HepG2 (cell line): Measurements from ENCODE around the gene SCNM1. TPM values are rescaled to one million over a fixed set of nuclear protein-coding genes. Genes with fewer than 3 reads are reported as not detected.

ENCODE experiments used
- CC2D1A ChIP-seq: sonication (generic); formaldehyde crosslinking; IDR thresholded peaks from 2 replicates; pipeline ENCODE4 v1.8.1; 2023; ENCODE audit warnings: mild to moderate bottlenecking, missing genetic modification reagents
- CHCHD3 ChIP-seq: sonication (generic); formaldehyde crosslinking; IDR thresholded peaks from 2 replicates; pipeline ENCODE4 v1.8.0; 2022; ENCODE audit warnings: mild to moderate bottlenecking, missing genetic modification reagents, moderate library complexity
- MIER2 ChIP-seq: IDR thresholded peaks from 2 replicates; pipeline ENCODE4 v1.6.1; 2016; ENCODE audit warnings: missing biosample characterization, missing genetic modification reagents
- NFRKB ChIP-seq: fragments of 450-650 bp; IDR thresholded peaks from 2 replicates; pipeline ENCODE4 v1.6.1; 2017
- NFYC ChIP-seq: IDR thresholded peaks from 2 replicates; pipeline ENCODE4 v1.6.1; 2016; ENCODE audit warnings: missing genetic modification reagents, missing compliant biosample characterization
- NPAS2 ChIP-seq: sonication (generic); formaldehyde crosslinking; IDR thresholded peaks from 2 replicates; pipeline ENCODE4 v1.8.0; 2022; ENCODE audit warnings: mild to moderate bottlenecking, missing genetic modification reagents, borderline replicate concordance
- POLR2A ChIP-seq, 2 experiments: IDR thresholded peaks; 2 replicates each; pipeline ENCODE4 v1.6.1; 2011; ENCODE audit warnings: low read depth in 2 of 2, low read length in 2 of 2, mild to moderate bottlenecking in 1 of 2, moderate library complexity in 1 of 2; ENCODE audit not compliant: insufficient read depth in 1 of 2
- POLR2AphosphoS2 ChIP-seq: IDR thresholded peaks from 2 replicates; pipeline ENCODE4 v1.6.1; 2011; ENCODE audit warnings: low read depth, low read length, improper control_type of control experiment
- TARDBP ChIP-seq: sonication (generic); formaldehyde crosslinking; IDR thresholded peaks from 2 replicates; pipeline ENCODE4 v1.8.0; 2022; ENCODE audit warnings: mild to moderate bottlenecking, missing genetic modification reagents
- ZNF101 ChIP-seq: sonication (generic); formaldehyde crosslinking; IDR thresholded peaks from 2 replicates; pipeline ENCODE4 v1.4.0; 2020; ENCODE audit warnings: mild to moderate bottlenecking, low read depth, missing genetic modification reagents, borderline replicate concordance
- ZNF224 ChIP-seq: sonication (generic); formaldehyde crosslinking; IDR thresholded peaks from 2 replicates; pipeline ENCODE4 v1.5.0; 2020; ENCODE audit warnings: mild to moderate bottlenecking, missing genetic modification reagents
- ZNF530 ChIP-seq: sonication (generic); formaldehyde crosslinking; IDR thresholded peaks from 2 replicates; pipeline ENCODE4 v1.5.0; 2020; ENCODE audit warnings: low read depth, mild to moderate bottlenecking, missing genetic modification reagents
- ZNF547 ChIP-seq: sonication (generic); formaldehyde crosslinking; IDR thresholded peaks from 2 replicates; pipeline ENCODE4 v1.5.1; 2020; ENCODE audit warnings: mild to moderate bottlenecking, missing genetic modification reagents
- ZNF7 ChIP-seq: IDR thresholded peaks from 2 replicates; pipeline ENCODE4 v1.6.1; 2016; ENCODE audit warnings: missing biosample characterization, missing genetic modification reagents
- polyA plus RNA-seq, 8 experiments: library from polyadenylated mRNA; depleted of rRNA in 3 of 8; stranded (reverse) in 7 of 8; unstranded in 1 of 8; fragments of >200 nt; fragmentation: Illumina TruSeq in 4 of 8; extraction: Trizol in 4 of 8; gene quantifications; 2 replicates each; pipeline versions ENCODE4 v1.2.1 to v1.2.3, GENCODE V29; 2011 to 2016; ENCODE audit warnings: low read depth in 4 of 8, missing spikeins in 1 of 8, mixed read lengths in 1 of 8; ENCODE audit not compliant: insufficient read depth in 1 of 8
- total RNA-seq, 5 experiments: library from RNA; depleted of rRNA; stranded (reverse); fragments of >200 nt; fragmentation: Illumina TruSeq; extraction: Trizol; gene quantifications; 2 replicates each; pipeline ENCODE4 v1.2.3, GENCODE V29; 2016; ENCODE audit warnings: low read depth in 1 of 5
- TF ChIP-seq, protein P1 (sequence below): sonication (generic); formaldehyde crosslinking; IDR thresholded peaks from 2 replicates; pipeline ENCODE4 v1.5.0; 2020; ENCODE audit warnings: missing genetic modification reagents
- TF ChIP-seq, protein P2 (sequence below): sonication (generic); formaldehyde crosslinking; IDR thresholded peaks from 2 replicates; pipeline ENCODE4 v1.4.0; 2020; ENCODE audit warnings: mild to moderate bottlenecking, missing genetic modification reagents
- TF ChIP-seq, protein P3 (sequence below): sonication (generic); formaldehyde crosslinking; IDR thresholded peaks from one replicate; pipeline ENCODE4 v1.5.1; 2020; ENCODE audit warnings: mild to moderate bottlenecking, missing genetic modification reagents; ENCODE audit errors: not compliant biosample characterization
- TF ChIP-seq, protein P4 (sequence below): sonication (generic); formaldehyde crosslinking; IDR thresholded peaks from 2 replicates; pipeline ENCODE4 v1.4.0; 2020; ENCODE audit warnings: mild to moderate bottlenecking, low read depth, missing genetic modification reagents

The SCNM1 gene
- total and polyA plus RNA-seq, 2 of the 13 experiments (the other 11 are each of a cell fraction or from before 2014, with no cell fraction given): 16.3 to 31.5 TPM

DNA sequence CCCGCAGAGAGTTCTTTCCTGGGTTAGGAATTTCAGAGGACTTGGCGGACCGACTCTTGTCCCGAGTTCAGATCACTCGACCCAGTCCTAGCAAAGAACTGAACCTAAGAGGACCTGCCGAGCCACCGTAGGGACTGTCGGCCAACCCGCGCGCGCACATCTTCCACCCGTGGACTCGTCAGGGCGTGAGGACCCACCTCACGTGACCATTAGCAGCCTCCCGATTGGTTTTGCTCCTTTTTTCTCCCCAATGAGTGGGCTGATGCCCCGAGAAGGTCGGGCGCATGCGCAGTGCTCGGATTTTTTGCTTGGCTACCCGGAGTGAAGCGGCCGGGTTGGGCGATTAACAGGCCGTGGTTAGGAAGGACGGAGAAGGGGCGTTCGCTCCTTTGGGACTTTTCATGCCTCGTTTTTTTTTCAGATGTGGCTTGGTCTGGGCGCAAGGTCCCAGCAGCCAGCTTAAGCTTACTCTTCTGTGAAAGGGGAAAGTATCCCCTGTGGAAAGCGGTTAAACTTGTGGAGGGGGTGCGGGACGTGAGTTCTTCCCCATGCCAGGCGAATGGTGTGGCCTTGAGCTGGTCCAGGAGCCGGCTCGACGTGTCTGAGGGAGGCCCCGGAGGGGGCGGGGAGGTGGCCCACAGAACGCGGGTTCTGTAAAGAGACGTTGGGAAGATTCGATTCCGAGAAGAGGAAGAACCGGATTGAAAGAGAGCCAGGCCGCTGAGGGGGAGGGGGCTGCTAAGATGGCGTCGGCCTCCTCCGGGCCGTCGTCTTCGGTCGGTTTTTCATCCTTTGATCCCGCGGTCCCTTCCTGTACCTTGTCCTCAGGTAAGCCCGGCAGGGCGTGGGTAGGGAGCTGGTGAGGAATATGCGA is 32.5 kb downstream of the SCNM1 start, which contains the start of gene PIP5K1A (continued):
- TF ChIP-seq ZNF7 (CRISPR knock-in tag) (no peak), POLR2AphosphoS2 (no peak), CC2D1A (CRISPR knock-in tag) (no peak), NPAS2 (no peak), ZNF547 (CRISPR knock-in tag) (no peak; the same call in 1 of the 2 replicates), ZNF530 (CRISPR knock-in tag) (no peak), POLR2A (IDR thresholded peaks at IDR 0.05; ENCODE audit: insufficient read depth in 1 of 2, low read depth in 2 of 2, low read length in 2 of 2) (peak; percentile 74 to 84), ZNF224 (CRISPR knock-in tag) (no peak), NFYC (CRISPR knock-in tag) (peak; percentile 84), MIER2 (CRISPR knock-in tag) (peak; percentile 28; the same call in 1 of the 2 replicates), TARDBP (CRISPR knock-in tag) (no peak), NFRKB (no peak), ZNF101 (CRISPR knock-in tag) (no peak), CHCHD3 (CRISPR knock-in tag) (no peak)
- TF ChIP-seq, protein P1, sequence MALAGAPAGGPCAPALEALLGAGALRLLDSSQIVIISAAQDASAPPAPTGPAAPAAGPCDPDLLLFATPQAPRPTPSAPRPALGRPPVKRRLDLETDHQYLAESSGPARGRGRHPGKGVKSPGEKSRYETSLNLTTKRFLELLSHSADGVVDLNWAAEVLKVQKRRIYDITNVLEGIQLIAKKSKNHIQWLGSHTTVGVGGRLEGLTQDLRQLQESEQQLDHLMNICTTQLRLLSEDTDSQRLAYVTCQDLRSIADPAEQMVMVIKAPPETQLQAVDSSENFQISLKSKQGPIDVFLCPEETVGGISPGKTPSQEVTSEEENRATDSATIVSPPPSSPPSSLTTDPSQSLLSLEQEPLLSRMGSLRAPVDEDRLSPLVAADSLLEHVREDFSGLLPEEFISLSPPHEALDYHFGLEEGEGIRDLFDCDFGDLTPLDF: peak; percentile 76
- TF ChIP-seq, protein P2, sequence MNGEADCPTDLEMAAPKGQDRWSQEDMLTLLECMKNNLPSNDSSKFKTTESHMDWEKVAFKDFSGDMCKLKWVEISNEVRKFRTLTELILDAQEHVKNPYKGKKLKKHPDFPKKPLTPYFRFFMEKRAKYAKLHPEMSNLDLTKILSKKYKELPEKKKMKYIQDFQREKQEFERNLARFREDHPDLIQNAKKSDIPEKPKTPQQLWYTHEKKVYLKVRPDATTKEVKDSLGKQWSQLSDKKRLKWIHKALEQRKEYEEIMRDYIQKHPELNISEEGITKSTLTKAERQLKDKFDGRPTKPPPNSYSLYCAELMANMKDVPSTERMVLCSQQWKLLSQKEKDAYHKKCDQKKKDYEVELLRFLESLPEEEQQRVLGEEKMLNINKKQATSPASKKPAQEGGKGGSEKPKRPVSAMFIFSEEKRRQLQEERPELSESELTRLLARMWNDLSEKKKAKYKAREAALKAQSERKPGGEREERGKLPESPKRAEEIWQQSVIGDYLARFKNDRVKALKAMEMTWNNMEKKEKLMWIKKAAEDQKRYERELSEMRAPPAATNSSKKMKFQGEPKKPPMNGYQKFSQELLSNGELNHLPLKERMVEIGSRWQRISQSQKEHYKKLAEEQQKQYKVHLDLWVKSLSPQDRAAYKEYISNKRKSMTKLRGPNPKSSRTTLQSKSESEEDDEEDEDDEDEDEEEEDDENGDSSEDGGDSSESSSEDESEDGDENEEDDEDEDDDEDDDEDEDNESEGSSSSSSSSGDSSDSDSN (CRISPR knock-in tag): peak; percentile 43
- TF ChIP-seq, protein P3, sequence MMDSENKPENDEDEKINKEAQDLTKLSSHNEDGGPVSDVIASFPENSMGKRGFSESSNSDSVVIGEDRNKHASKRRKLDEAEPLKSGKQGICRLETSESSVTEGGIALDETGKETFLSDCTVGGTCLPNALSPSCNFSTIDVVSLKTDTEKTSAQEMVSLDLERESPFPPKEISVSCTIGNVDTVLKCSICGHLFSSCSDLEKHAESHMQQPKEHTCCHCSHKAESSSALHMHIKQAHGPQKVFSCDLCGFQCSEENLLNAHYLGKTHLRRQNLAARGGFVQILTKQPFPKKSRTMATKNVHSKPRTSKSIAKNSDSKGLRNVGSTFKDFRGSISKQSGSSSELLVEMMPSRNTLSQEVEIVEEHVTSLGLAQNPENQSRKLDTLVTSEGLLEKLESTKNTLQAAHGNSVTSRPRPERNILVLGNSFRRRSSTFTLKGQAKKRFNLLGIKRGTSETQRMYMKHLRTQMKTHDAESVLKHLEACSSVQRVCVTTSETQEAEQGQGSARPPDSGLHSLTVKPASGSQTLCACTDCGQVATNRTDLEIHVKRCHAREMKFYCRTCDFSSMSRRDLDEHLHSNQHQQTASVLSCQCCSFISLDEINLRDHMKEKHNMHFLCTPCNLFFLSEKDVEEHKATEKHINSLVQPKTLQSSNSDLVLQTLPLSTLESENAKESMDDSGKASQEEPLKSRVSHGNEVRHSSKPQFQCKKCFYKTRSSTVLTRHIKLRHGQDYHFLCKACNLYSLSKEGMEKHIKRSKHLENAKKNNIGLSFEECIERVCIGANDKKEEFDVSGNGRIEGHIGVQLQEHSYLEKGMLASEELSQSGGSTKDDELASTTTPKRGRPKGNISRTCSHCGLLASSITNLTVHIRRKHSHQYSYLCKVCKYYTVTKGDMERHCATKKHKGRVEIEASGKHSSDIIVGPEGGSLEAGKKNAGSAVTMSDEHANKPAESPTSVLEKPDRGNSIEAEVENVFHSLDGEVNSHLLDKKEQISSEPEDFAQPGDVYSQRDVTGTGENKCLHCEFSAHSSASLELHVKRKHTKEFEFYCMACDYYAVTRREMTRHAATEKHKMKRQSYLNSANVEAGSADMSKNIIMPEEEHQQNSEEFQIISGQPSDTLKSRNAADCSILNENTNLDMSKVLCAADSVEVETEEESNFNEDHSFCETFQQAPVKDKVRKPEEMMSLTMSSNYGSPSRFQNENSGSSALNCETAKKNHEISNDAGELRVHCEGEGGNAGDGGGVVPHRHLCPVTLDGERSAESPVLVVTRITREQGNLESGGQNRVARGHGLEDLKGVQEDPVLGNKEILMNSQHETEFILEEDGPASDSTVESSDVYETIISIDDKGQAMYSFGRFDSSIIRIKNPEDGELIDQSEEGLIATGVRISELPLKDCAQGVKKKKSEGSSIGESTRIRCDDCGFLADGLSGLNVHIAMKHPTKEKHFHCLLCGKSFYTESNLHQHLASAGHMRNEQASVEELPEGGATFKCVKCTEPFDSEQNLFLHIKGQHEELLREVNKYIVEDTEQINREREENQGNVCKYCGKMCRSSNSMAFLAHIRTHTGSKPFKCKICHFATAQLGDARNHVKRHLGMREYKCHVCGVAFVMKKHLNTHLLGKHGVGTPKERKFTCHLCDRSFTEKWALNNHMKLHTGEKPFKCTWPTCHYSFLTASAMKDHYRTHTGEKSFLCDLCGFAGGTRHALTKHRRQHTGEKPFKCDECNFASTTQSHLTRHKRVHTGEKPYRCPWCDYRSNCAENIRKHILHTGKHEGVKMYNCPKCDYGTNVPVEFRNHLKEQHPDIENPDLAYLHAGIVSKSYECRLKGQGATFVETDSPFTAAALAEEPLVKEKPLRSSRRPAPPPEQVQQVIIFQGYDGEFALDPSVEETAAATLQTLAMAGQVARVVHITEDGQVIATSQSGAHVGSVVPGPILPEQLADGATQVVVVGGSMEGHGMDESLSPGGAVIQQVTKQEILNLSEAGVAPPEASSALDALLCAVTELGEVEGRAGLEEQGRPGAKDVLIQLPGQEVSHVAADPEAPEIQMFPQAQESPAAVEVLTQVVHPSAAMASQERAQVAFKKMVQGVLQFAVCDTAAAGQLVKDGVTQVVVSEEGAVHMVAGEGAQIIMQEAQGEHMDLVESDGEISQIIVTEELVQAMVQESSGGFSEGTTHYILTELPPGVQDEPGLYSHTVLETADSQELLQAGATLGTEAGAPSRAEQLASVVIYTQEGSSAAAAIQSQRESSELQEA: peak; percentile 77
- TF ChIP-seq, protein P4, sequence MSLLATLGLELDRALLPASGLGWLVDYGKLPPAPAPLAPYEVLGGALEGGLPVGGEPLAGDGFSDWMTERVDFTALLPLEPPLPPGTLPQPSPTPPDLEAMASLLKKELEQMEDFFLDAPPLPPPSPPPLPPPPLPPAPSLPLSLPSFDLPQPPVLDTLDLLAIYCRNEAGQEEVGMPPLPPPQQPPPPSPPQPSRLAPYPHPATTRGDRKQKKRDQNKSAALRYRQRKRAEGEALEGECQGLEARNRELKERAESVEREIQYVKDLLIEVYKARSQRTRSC: no peak
